ENCODE results near the gene LRRTM3. TPM values are rescaled to one million over a fixed set of nuclear protein-coding genes. Genes with fewer than 3 reads are reported as not detected.
A peak's percentile ranks its signal among the peaks of the same experiment; 100 is the strongest.

LRRTM3 gene
- total and polyA plus RNA-seq, 5 donors = 0.02 TPM; not detected in 4

GRCh38 chr10:67079126-67079525 is 153.3 kb downstream of the LRRTM3 start:
- no peak overlapping the region for H3K4me3 ChIP-seq (ENCODE audit: low read length)
- 35% methylated on average over 4 of the region's 4 CpGs for WGBS
- intact Hi-C loops (cut with DNase I) = no loop called here
- ATAC-seq = no peak
- no peak overlapping the region for H3K27ac ChIP-seq (ENCODE audit: low read length)
- peak in 1 of 3 donors; percentile 45 for DNase-seq
- H3K27me3 ChIP-seq (ENCODE audit: control insufficient read depth, insufficient read depth) = no peaks in the 10 kb centered on the region
- no peaks in the 10 kb centered on the region for H3K4me1 ChIP-seq (ENCODE audit: control insufficient read depth, insufficient read depth, low read length)
- no peaks in the 10 kb centered on the region for H3K9me3 ChIP-seq (ENCODE audit: control insufficient read depth, low read length)

- WGBS = 10% methylated on average over 2 of the region's 2 CpGs
- ATAC-seq (no peak), DNase-seq (no peak)
- H3K27ac ChIP-seq (ENCODE audit: low read length) = peak overlapping the region; percentile 37
- no peaks in the 10 kb centered on the region for H3K9me3 ChIP-seq (ENCODE audit: control insufficient read depth, low read length)
- H3K4me1 ChIP-seq (ENCODE audit: control insufficient read depth, insufficient read depth, low read length) = no peaks in the 10 kb centered on the region
- no peaks in the 10 kb centered on the region for H3K27me3 ChIP-seq (ENCODE audit: control insufficient read depth, insufficient read depth)
- no peak overlapping the region for H3K4me3 ChIP-seq (ENCODE audit: low read length)
- intact Hi-C loops (cut with DNase I) = no loop called here
Measured at GRCh38 chr10:67086327-67087134, 160.7 kb downstream of the LRRTM3 start.

- Histone ChIP-seq H3K9me3 (ENCODE audit: control insufficient read depth, low read length) (no peaks in the 10 kb centered on the region), H3K27me3 (ENCODE audit: control insufficient read depth, insufficient read depth) (no peaks in the 10 kb centered on the region), H3K4me3 (ENCODE audit: low read length) (no peak overlapping the region), H3K4me1 (ENCODE audit: control insufficient read depth, insufficient read depth, low read length) (no peaks in the 10 kb centered on the region), H3K27ac (ENCODE audit: low read length) (peak overlapping the region; percentile 37)
- DNase-seq (no peak), ATAC-seq (no peak)
- intact Hi-C loops (cut with DNase I) = no loop called here
Measured at GRCh38 chr10:67087135-67087425, 161.2 kb downstream of the LRRTM3 start.

DNA sequence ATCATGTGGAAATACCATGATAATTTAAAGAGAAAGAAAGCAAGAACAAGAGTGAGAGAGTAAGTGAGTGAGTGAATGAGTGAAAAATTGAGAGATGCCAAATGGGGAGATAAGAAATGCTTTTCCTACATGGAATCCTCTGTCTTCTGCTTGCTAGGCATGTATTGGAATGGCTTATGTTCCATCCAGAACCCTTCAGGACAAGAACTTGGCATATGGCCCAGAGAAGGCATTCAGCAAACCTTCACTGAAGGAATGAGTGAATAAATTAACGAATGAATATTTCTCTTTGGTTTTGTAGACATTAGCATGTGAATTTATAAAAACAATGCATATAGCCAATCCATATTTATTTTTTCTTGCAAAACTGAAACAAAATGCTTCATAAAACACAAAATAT is 162.2 kb downstream of the LRRTM3 start:
- Histone ChIP-seq H3K27ac (ENCODE audit: low read length) (no peak overlapping the region), H3K4me3 (ENCODE audit: low read length) (no peak overlapping the region), H3K9me3 (ENCODE audit: control insufficient read depth, low read length) (no peaks in the 10 kb centered on the region), H3K27me3 (ENCODE audit: control insufficient read depth, insufficient read depth) (no peaks in the 10 kb centered on the region), H3K4me1 (ENCODE audit: control insufficient read depth, insufficient read depth, low read length) (no peaks in the 10 kb centered on the region)
- no peak for ATAC-seq
- WGBS = 45% methylated on average over 1 of the region's 1 CpG
- DNase-seq = no peak
- intact Hi-C loops (cut with DNase I) = no loop called here

DNA sequence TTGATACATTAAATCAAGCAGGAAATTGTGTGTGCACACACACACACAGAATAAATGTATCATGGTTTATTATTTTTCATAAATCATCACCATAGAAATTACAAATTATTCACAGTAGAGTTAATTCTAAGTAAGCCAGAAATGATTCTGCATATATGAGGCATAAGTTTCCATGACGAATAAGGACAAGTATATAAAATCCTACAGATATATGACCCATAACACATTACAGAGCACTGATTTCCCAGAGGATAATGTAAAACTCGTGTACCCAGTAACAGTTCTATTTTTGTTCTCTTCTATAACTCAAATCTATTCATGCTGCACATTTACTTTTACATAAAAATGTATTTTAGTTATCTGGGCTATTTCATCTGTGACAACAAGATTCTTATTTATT is 169.7 kb downstream of the LRRTM3 start:
- 55% methylated on average over 2 of the region's 2 CpGs for WGBS
- no peak for DNase-seq
- Histone ChIP-seq H3K27ac (ENCODE audit: low read length) (no peak overlapping the region), H3K27me3 (ENCODE audit: control insufficient read depth, insufficient read depth) (no peaks in the 10 kb centered on the region), H3K4me3 (ENCODE audit: low read length) (no peak overlapping the region), H3K9me3 (ENCODE audit: control insufficient read depth, low read length) (no peaks in the 10 kb centered on the region), H3K4me1 (ENCODE audit: control insufficient read depth, insufficient read depth, low read length) (no peaks in the 10 kb centered on the region)
- intact Hi-C loops (cut with DNase I) = no loop called here
- ATAC-seq = no peak

DNA sequence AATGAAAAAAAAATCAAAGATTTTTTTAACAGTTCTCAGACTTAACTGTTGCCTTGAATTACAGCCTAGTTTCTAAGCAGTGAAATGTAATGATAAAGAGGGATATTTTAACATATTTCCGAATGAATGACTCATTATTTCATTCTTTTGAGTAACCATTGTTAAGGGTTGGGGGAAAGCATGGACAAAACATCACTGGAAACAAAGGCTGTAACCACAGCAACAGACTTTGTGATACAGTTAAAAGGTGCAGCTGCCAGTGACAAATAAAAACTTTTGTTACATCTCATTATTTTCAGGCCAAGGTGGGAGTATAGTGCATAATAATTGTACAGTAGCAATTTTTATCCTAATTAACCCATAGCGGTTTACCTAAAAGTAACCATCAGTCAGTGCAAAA is 172.6 kb downstream of the LRRTM3 start:
- no peak for DNase-seq
- H3K27ac ChIP-seq (ENCODE audit: low read length) = no peak overlapping the region
- WGBS = 62% methylated on average over 2 of the region's 2 CpGs
- no peak for ATAC-seq
- H3K4me3 ChIP-seq (ENCODE audit: low read length) = no peak overlapping the region
- intact Hi-C loops (cut with DNase I) = no loop called here
- H3K4me1 ChIP-seq (ENCODE audit: control insufficient read depth, insufficient read depth, low read length) = no peaks in the 10 kb centered on the region
- no peaks in the 10 kb centered on the region for H3K27me3 ChIP-seq (ENCODE audit: control insufficient read depth, insufficient read depth)
- H3K9me3 ChIP-seq (ENCODE audit: control insufficient read depth, low read length) = no peaks in the 10 kb centered on the region

GRCh38 chr10:67100951-67101350 is 175.1 kb downstream of the LRRTM3 start:
- ATAC-seq (no peak), DNase-seq (no peak)
- Histone ChIP-seq H3K27ac (ENCODE audit: low read length) (no peak overlapping the region), H3K4me3 (ENCODE audit: low read length) (no peak overlapping the region), H3K27me3 (ENCODE audit: control insufficient read depth, insufficient read depth) (no peaks in the 10 kb centered on the region), H3K4me1 (ENCODE audit: control insufficient read depth, insufficient read depth, low read length) (no peaks in the 10 kb centered on the region), H3K9me3 (ENCODE audit: control insufficient read depth, low read length) (no peaks in the 10 kb centered on the region)
- WGBS = 72% methylated on average over 3 of the region's 3 CpGs
- intact Hi-C loops (cut with DNase I) = no loop called here

DNA sequence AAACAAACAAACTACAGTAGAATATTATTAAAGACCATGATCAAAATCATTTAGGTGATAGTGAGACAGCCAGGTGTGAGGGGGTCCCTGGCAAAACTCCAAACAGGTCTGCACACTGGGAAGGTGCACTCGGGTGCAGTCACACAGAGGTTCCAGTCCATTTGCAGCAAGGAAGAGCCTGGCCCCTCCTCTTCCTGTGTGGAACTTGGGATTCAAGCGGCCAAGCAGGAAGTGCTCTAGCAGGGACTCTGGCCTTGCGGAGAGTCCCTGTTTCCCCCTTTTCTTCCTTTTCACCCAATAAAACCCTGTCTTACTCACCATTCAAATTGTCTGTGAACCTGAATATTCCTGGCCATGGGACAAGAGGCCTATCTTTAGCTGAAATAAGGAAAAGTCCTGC is 181.8 kb downstream of the LRRTM3 start:
- Histone ChIP-seq H3K4me1 (ENCODE audit: control insufficient read depth, insufficient read depth, low read length) (no peaks in the 10 kb centered on the region), H3K27me3 (ENCODE audit: control insufficient read depth, insufficient read depth) (no peaks in the 10 kb centered on the region), H3K4me3 (ENCODE audit: low read length) (no peak overlapping the region), H3K9me3 (ENCODE audit: control insufficient read depth, low read length) (no peaks in the 10 kb centered on the region), H3K27ac (ENCODE audit: low read length) (no peak overlapping the region)
- peak in 1 of 3 donors; percentile 9 for DNase-seq
- no peak for ATAC-seq
- 81% methylated on average over 3 of the region's 3 CpGs for WGBS
- intact Hi-C loops (cut with DNase I) = no loop called here

GRCh38 chr10:67110286-67110685 is 184.4 kb downstream of the LRRTM3 start:
- intact Hi-C loops (cut with DNase I) = no loop called here
- ATAC-seq (no peak), DNase-seq (no peak)

GRCh38 chr10:67112765-67113164 is 186.9 kb downstream of the LRRTM3 start:
- no peak for ATAC-seq
- H3K4me3 ChIP-seq (ENCODE audit: low read length) = no peak overlapping the region
- 93% methylated on average over 1 of the region's 1 CpG for WGBS
- DNase-seq = no peak
- H3K27me3 ChIP-seq (ENCODE audit: control insufficient read depth, insufficient read depth) = no peaks in the 10 kb centered on the region
- H3K27ac ChIP-seq (ENCODE audit: low read length) = no peak overlapping the region
- H3K9me3 ChIP-seq (ENCODE audit: control insufficient read depth, low read length) = no peaks in the 10 kb centered on the region
- intact Hi-C loops (cut with DNase I) = no loop called here
- no peaks in the 10 kb centered on the region for H3K4me1 ChIP-seq (ENCODE audit: control insufficient read depth, insufficient read depth, low read length)

More at GRCh38 chr10:67110286-67110685, 184.4 kb downstream of the LRRTM3 start:
- H3K4me3 ChIP-seq (ENCODE audit: low read length) = no peak overlapping the region
- H3K4me1 ChIP-seq (ENCODE audit: control insufficient read depth, insufficient read depth, low read length) = no peaks in the 10 kb centered on the region
- H3K27me3 ChIP-seq (ENCODE audit: control insufficient read depth, insufficient read depth) = no peaks in the 10 kb centered on the region
- H3K9me3 ChIP-seq (ENCODE audit: control insufficient read depth, low read length) = no peaks in the 10 kb centered on the region
- no peak overlapping the region for H3K27ac ChIP-seq (ENCODE audit: low read length)

DNA sequence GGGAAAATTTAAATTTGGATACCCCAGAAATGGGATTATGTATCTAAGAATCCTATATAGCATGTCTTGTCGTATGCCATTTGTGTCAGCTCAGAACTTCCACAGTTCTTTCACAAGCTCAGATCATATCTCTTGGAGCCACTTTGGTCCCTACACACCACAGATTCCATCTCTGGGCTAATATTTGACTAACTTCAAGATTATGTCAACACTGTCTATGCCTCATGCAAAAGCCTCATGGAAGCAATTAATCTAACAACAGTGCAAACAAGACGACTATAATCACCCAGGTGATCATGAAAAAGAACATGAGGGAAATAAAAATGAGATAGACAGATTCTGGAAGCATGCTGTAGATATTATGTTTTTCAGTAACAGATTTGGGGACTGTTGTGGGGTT is 189.1 kb downstream of the LRRTM3 start:
- intact Hi-C loops (cut with DNase I) = no loop called here
- 93% methylated on average over 2 of the region's 2 CpGs for WGBS

DNA sequence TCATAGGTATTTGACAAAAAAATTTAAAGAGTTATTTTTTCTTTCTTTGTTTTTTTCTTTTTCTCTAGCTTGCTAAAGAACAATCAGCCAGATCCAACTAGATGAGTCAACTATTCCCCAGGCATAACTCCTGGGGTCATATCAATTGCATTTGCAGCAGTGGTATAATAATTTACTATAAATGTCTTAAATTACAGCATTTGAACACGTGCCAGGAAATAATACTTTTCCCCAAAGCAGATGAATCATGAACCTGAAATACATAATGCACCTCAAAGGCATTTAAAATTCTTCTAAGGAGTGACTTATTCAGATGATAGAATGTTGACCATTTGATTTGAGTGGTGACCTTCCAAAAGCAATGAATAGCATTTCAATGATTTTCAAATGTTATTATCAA is 190.1 kb downstream of the LRRTM3 start:
- no peaks in the 10 kb centered on the region for H3K27me3 ChIP-seq (ENCODE audit: control insufficient read depth, insufficient read depth)
- no peak overlapping the region for H3K27ac ChIP-seq (ENCODE audit: low read length)
- ATAC-seq (no peak), DNase-seq (no peak)
- WGBS = 55% methylated on average over 1 of the region's 1 CpG
- H3K9me3 ChIP-seq (ENCODE audit: control insufficient read depth, low read length) = no peaks in the 10 kb centered on the region
- no peaks in the 10 kb centered on the region for H3K4me1 ChIP-seq (ENCODE audit: control insufficient read depth, insufficient read depth, low read length)
- intact Hi-C loops (cut with DNase I) = no loop called here
- no peak overlapping the region for H3K4me3 ChIP-seq (ENCODE audit: low read length)

More for the DNA sequence above, 189.1 kb downstream of the LRRTM3 start:
- H3K27me3 ChIP-seq (ENCODE audit: control insufficient read depth, insufficient read depth) = no peaks in the 10 kb centered on the region
- no peak overlapping the region for H3K27ac ChIP-seq (ENCODE audit: low read length)
- no peaks in the 10 kb centered on the region for H3K4me1 ChIP-seq (ENCODE audit: control insufficient read depth, insufficient read depth, low read length)
- DNase-seq = no peak
- no peaks in the 10 kb centered on the region for H3K9me3 ChIP-seq (ENCODE audit: control insufficient read depth, low read length)
- ATAC-seq = no peak
- H3K4me3 ChIP-seq (ENCODE audit: low read length) = no peak overlapping the region
